GM19397 (cell line): ENCODE measurements around the gene ARMC3.
A peak's percentile ranks its signal among the peaks of the same experiment; 100 is the strongest.
"Not testable (repeated sequence)": the region's sequence is repeated elsewhere in the genome, so short reads cannot be mapped to it uniquely, and the experiment has no call there.

Experiments
- ATAC-seq: cut with Tn5 transposase; IDR thresholded peaks from one replicate; pipeline ENCODE4 v1.9.1; 2021; ENCODE audit warnings: mild to moderate bottlenecking, moderate library complexity; ENCODE audit not compliant: unreplicated experiment

The ARMC3 gene

GRCh38 chr10:22925088-22925487 lies 2.8 kb upstream of the ARMC3 start:
- ATAC-seq, result no peak

DNA sequence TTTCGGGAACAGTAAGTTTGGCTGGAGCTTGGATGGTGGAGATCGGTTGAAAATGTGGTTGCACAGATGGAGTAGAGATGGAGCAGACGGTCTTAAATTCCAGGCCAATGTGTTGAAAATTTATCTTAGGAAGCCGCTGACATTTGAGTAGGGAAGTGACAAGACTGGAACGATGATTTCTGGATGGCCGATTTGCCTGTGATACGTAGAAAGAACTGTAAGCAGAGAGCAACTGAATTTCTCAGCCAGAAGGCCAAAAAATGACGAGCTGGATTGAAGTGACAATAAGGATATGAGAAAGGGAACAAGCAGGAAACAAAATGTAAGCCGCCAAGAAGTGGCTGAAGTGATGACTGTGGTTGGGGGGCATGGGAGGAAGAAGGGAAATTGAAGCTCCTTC lies 687 bp upstream of the ARMC3 start:
- ATAC-seq, result no peak

- not testable (repeated sequence) for ATAC-seq
These were observed 1.2 kb downstream of the ARMC3 start for GRCh38 chr10:22929053-22929452.

GRCh38 chr10:22931948-22932347 lies 4.1 kb downstream of the ARMC3 start:
- peak; percentile 61 for ATAC-seq

GRCh38 chr10:22932626-22933370 lies 4.9 kb downstream of the ARMC3 start:
- no peak for ATAC-seq

DNA sequence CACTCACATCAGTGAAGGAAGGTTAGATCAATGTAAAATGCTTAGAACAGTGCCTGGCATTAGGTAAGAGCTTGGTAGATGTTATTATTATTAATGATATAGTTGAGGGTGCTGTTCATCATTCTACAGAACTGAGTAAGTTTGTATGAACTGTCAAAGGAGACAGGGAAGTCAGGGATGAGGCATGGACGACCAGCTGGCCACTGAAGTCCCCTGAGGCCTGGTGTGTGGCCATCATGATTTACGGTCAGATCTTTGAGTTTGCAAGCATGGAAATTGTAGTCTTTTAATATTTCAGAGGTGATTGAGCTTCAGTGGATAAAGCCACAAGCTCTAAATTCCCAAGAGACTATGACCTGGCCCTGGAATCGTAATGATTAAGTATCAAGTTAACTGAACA lies 6.9 kb downstream of the ARMC3 start:
- ATAC-seq, result no peak

DNA sequence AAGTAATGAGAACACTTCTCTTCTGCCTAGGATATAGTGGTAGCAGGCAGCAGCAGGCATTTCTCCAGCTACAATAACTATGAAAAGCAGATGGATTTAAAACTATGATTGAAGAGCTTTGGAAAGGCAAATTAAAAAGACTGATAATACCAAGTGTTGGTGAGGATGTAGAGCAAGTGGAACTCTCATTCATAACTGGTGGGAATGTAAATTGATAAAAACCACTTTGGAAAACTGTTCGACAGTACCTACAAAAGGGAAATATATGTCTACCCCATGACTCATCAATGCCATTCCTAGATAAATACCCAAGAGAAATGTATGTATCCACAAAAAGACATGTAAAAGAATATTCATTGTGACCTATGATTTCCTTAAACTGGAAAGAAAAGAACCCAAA lies 14.6 kb downstream of the ARMC3 start:
- ATAC-seq, result no peak

DNA sequence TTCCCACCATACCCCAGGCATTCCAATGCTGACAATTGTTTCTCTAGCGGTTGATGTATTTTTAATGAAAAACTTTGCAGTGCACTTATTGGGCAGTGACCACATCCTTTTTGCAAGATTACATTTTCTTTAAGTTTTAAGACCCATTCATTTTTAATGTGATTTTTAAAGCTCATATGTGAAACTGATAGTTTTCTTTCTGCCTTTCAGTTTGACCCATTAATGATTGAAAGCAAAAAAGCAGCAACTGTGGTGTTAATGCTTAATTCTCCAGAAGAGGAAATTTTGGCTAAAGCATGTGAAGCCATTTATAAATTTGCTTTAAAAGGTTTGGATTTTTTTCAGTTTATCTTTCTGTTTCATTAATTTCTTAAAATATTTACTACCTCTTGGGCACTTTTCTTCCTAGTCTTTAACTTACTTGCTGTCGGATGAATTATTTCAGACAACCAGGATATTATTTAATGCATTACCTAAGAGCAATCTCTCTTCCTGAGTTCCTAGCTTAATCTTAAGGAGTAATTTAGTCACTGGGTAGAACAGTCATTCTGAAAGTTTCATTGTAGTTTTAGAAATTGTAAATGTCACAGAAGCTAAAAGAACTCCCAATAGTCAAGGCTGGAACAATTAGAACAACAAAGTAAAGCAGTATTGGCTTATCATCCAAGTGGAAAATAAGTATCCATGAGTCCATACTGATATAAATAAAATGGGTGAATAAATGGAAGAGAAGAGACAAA lies 18.3 kb downstream of the ARMC3 start:
- peak; percentile 68 for ATAC-seq

DNA sequence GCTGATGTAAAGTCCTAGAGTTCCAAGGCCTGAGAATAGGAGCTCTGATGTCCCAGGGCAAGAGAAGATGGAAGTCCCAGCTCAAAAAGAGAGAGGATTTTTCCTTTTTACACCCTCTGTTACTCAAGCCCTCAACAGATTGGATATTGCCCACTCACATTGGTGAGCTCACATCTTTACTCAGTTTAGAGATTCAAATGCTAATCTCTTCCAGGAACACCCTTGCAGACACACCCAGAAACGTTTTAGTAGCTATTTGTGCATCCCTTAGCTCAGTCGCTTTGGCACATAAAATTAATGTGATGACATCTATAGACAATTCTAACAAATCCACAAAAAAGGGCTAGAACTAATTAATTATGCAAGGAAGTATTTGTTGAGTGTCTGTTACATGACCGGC lies 27.1 kb downstream of the ARMC3 start:
- ATAC-seq, result no peak

- ATAC-seq, result no peak
These were observed 30.5 kb downstream of the ARMC3 start for GRCh38 chr10:22958338-22958737.

- no peak for ATAC-seq
These were observed 31.4 kb downstream of the ARMC3 start for GRCh38 chr10:22959292-22959691.

DNA sequence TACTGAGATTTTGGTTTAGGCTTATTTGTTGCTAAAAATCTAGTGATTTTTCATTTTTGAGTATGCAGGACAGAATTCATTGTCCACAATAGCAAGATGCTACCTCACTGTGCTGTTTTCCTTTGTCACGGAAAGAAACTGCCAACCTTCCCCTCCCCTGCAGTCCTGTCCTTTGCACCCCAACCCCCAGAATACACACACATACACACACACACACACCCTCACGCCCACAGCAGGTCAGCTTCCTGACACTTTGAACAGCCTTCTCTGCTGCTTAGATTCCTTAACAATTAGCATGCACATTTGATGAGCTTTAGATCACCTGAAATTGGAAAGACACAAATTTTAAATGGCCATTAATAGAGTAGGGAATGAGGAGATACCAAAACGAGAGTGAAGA lies 32.1 kb downstream of the ARMC3 start:
- ATAC-seq, result no peak

DNA sequence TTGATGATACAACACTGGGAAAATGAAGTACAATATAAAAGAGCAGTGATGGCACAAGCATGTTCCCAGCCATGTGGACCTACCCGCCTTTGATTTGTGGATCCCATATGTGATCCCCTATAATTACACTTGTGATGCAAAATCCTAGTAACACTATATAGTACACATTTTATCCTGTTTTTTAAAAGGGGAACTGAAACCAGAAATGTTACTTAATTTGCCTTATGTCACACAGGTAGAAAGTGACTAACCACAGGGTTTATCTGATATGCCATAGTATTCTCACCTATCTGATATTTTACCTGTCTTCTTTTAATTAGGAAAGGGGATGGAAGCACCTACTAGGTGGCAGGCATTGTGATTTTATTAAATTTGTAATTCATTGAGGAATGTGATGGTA lies 35.0 kb downstream of the ARMC3 start:
- ATAC-seq, result no peak

DNA sequence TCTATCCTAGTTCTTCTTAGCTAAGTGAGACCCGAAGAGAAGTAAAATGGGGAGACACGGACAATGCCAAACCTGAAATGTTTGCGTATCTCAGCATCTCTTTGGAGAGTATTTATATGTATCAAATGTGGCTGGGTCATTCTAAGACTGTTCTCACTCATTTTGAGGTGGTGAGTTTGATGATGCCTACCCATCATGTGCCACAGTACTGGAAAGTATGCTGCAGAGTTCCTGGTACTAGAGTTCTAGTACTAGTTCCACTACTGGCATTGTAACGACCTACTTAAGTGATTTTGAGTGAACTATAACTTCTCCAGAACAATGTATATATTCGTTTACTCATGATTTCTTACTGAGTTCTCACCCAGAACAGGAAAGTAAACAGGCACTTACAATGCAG lies 41.9 kb downstream of the ARMC3 start:
- no peak for ATAC-seq

DNA sequence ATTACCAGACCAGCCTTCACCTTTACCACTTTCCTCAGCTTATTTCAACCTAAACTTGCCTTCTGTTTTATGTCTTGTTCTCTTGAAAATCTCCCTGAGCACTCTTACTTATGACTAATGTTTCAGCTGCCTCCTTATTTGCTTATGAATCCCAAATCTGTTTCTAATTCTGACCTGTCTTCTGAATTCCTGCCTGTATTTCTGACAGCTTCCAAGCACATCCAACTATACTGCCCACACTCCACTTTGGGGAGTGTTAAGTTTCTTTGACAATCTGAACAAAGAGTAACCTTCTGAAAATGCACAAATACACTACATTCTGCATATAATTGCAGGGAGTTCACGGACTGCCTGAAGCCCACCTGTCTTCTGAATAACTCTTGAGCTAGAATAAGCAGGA lies 48.7 kb downstream of the ARMC3 start:
- ATAC-seq, result no peak

DNA sequence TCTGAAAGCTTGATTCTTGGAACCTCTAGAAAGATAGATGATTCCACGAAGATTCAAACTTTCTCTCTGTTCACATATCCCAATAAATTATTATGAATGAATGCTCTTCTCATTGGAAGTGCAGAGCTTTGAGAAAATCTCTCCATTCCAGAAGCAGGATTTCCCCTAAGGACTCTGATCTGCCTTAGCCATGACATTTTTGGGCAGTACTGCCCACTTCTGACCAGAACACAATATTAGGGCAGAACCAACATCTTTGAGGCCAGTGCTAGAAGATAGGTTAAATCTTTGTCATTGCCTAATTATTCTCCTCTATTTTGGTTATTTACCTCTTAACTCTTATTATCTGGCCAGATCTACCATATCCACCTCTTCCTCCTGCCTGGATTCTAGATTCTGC lies 49.9 kb downstream of the ARMC3 start:
- no peak for ATAC-seq

DNA sequence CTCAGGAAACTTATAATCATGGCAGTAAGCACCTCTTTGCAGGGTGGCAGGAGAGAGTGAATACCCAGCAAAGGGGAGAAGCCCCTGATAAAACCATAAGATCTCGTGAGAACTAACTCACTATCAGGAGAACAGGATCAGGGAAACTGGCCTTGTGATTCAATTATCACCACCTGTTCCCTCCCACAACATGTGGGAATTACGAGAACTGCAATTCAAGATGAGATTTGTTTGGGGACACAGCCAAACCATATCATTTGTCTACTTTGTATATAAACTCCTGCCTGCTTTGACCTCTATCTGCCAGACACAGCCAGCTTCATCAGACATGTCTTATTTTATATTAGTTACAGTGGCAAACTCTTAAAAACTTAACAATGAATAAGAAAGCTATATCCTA lies 50.4 kb downstream of the ARMC3 start:
- no peak for ATAC-seq

DNA sequence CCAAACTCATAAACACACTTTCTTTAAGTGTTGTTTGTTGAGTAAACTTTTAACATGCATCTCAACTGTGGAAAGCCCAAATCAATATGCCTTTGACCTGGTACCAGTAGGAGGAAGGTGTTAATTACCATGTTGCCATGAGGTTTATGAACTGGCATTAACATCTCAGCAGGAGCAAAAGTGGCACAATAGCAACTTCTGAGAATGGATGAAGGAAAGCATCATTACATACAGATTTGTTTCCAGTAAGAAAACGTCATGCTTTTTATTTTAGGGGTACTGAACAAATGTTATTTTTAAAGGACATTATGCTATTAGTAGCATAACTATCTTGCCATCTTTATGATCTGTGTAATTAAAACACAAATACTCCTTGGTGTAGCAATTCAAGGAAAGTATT lies 51.1 kb downstream of the ARMC3 start:
- ATAC-seq, result no peak

DNA sequence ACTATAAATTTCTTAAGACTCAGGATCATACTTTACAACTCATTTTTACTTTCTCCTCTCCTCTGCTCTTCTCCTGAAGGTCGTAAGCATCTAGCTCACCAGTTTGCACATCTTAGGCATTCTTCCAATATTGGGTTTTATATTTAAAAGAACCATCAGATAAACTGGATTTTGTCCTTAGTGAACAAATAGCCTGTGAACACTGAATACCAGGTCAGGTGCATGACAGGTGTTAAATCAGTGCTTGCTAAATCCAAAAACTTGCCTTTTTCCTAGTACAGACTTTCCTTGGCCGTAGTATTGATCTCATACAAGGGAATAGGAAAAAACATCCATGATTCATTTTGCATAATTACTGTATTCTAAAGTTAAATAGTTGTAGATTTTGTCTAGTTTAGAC lies 53.0 kb downstream of the ARMC3 start:
- no peak for ATAC-seq

DNA sequence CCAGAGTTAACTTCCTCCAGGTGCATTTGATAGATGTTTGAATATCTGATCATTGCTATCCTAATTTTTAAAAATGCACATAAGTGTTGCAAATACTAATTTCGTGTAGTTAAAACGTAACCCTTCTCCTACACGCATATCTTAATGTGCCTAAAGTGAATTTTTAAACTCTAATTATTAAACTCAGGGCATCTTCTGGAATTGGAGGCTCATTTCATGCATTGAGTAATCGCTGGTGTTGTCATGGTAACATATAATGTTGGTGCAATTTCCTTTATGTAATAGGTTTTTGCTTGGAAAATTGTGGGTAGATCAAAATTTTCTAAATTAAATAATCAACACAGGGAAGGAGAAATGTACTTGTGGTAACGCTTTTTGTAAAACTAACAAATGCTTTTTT lies 56.2 kb downstream of the ARMC3 start:
- no peak for ATAC-seq

- no peak for ATAC-seq
These were observed 59.1 kb downstream of the ARMC3 start for GRCh38 chr10:22986771-22987542.
